Colonic mucosa (tissue), 4 donors: ENCODE data around the gene PJVK. TPM values are rescaled to one million over a fixed set of nuclear protein-coding genes. Genes with fewer than 3 reads are reported as not detected.
A peak's percentile ranks its signal among the peaks of the same experiment; 100 is the strongest.

Experiments used
- DNase-seq: peaks from one replicate; pipeline ENCODE4 v3.0.0-alpha.2; 2020
- H3K27ac ChIP-seq: fragments of 200-600 bp; one replicate; pipeline ENCODE4 v1.8.0; 2021
- H3K27me3 ChIP-seq: fragments of 200-600 bp; one replicate; pipeline ENCODE4 v1.8.0; 2021
- H3K36me3 ChIP-seq: fragments of 200-600 bp; one replicate; pipeline ENCODE4 v1.8.0; 2021
- H3K4me1 ChIP-seq: fragments of 200-600 bp; one replicate; pipeline ENCODE4 v1.8.0; 2021; ENCODE audit warnings: mild to moderate bottlenecking
- H3K4me3 ChIP-seq: fragments of 200-600 bp; one replicate; pipeline ENCODE4 v1.8.0; 2021
- H3K9ac ChIP-seq, 2 donors: one replicate each; pipeline ENCODE4 v1.7.0; 2013; ENCODE audit warnings: control low read depth in 2 of 2, low read depth in 2 of 2, low read length in 2 of 2
- H3K9me3 ChIP-seq: fragments of 200-600 bp; one replicate; pipeline ENCODE4 v1.8.0; 2021
- CTCF ChIP-seq: fragments of 200-600 bp; IDR thresholded peaks from one replicate; pipeline ENCODE4 v1.8.0; 2022; ENCODE audit warnings: antibody characterized with exemption, mild to moderate bottlenecking
- intact Hi-C: fragments of 100-400 bp; cut with DNase I; formaldehyde crosslinking; loops from one replicate; pipeline ENCODE4 v1.14.1; 2022
- total RNA-seq, 2 donors: library from RNA; stranded (reverse); fragmentation: NEBNext Ultra II Directional in 1 of 2; extraction: Animal tissue kit (Norgen Biotek cat#: 25700) in 1 of 2; gene quantifications; one replicate each; pipeline ENCODE4 v1.2.1, GENCODE V29; 2021
- donor health status: healthy.
- donor health status: DM: no; HTN: no; CAD: no.
- donor health status: DM: no; HTN: no; CAD: no.

PJVK gene
- total RNA-seq, 2 donors from 2014 or later, result 0.96 to 1.8 TPM

DNA sequence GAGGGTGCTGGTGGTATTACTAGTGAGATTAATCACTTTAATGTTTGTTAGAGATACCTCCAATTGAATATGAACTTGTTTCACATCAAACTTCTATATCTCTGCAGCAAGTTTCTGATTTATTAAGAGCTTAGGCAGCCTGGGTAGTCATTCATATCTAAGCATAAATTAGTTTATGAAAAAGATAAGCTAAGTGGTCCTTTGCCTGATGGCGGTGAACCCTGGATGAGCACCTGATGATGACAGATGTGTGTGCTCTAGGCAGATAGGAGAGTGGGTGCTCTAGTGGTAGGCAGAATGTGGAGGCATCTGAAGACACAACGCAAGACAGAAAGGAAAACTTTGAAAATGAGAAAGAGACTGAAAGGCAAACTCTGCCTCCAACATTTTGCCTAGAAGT is 22.2 kb downstream of the PJVK start:
- H3K36me3 ChIP-seq, result no peaks in the 10 kb centered on the region
- no peak for DNase-seq
- H3K27ac ChIP-seq, result no peak overlapping the region
- H3K9ac ChIP-seq, result no peak overlapping the region
- no peaks in the 10 kb centered on the region for H3K9me3 ChIP-seq
- no peak overlapping the region for H3K4me3 ChIP-seq
- no peaks in the 10 kb centered on the region for H3K4me1 ChIP-seq
- no peaks in the 10 kb centered on the region for H3K27me3 ChIP-seq
- intact Hi-C loops, result no loop called here
- TF ChIP-seq CTCF, result no peak

GRCh38 chr2:178473931-178474330 is 22.8 kb downstream of the PJVK start:
- no peak for TF ChIP-seq CTCF
- Histone ChIP-seq H3K4me1 (no peaks in the 10 kb centered on the region), H3K9me3 (no peaks in the 10 kb centered on the region), H3K36me3 (no peaks in the 10 kb centered on the region), H3K27me3 (no peaks in the 10 kb centered on the region), H3K9ac (no peak overlapping the region), H3K4me3 (no peak overlapping the region), H3K27ac (no peak overlapping the region)
- intact Hi-C loops, result no loop called here
- no peak for DNase-seq

GRCh38 chr2:178474560-178474959 is 23.4 kb downstream of the PJVK start:
- no peak overlapping the region for H3K4me3 ChIP-seq
- H3K27me3 ChIP-seq, result no peaks in the 10 kb centered on the region
- no peaks in the 10 kb centered on the region for H3K9me3 ChIP-seq
- peaks cover 5% of the 10 kb centered on the region for H3K4me1 ChIP-seq
- H3K36me3 ChIP-seq, result no peaks in the 10 kb centered on the region
- H3K27ac ChIP-seq, result no peak overlapping the region
- intact Hi-C loops, result no loop called here
- DNase-seq, result no peak
- H3K9ac ChIP-seq, result no peak overlapping the region
- no peak for TF ChIP-seq CTCF

DNA sequence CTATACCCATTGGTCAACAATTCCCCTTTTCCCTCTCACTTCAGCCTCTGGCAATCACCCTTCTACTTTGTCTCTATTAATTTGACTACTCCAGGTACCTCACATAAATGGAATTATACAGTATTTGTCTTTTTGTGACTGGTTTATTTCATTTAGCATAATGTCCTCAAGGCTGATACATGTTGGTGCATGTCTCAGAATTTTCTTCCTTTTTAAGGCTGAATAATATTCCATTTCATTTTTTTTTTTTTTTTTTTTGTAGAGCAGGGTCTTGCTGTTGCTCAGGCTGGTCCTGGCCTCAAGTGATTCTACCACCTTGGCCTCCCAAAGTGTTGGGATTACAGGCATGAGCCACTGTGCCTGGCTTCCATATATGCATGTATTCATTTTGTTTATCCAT is 25.3 kb downstream of the PJVK start:
- no peak for TF ChIP-seq CTCF
- H3K9ac ChIP-seq, result no peak overlapping the region
- H3K27me3 ChIP-seq, result no peaks in the 10 kb centered on the region
- H3K4me3 ChIP-seq, result no peak overlapping the region
- no peak for DNase-seq
- H3K9me3 ChIP-seq, result no peaks in the 10 kb centered on the region
- peaks cover 5% of the 10 kb centered on the region for H3K4me1 ChIP-seq
- intact Hi-C loops, result no loop called here
- H3K36me3 ChIP-seq, result no peaks in the 10 kb centered on the region
- no peak overlapping the region for H3K27ac ChIP-seq

GRCh38 chr2:178477443-178478129 is 26.4 kb downstream of the PJVK start:
- Histone ChIP-seq H3K9me3 (no peaks in the 10 kb centered on the region), H3K36me3 (no peaks in the 10 kb centered on the region), H3K4me1 (peaks cover 15% of the 10 kb centered on the region), H3K27ac (no peak overlapping the region), H3K9ac (peak overlapping the region; percentile 76 to 98), H3K27me3 (no peaks in the 10 kb centered on the region), H3K4me3 (peak overlapping the region; percentile 42)
- intact Hi-C loops, result no loop called here
- DNase-seq, result no peak
- no peak for TF ChIP-seq CTCF
